GM12865 (cell line): Measurements from ENCODE around the gene MYO1B.

ENCODE experiments used
- DNase-seq: peaks from one replicate; pipeline ENCODE4 v3.0.0; 2010; ENCODE audit warnings: low read depth
- H3K4me3 ChIP-seq: 2 replicates; pipeline ENCODE4 v1.5.1; 2011; ENCODE audit warnings: mild to moderate bottlenecking, low read depth, low read length, control low read depth
- TF ChIP-seq, protein P1 (sequence below): IDR thresholded peaks from 2 replicates; pipeline ENCODE4 v1.5.1; 2011; ENCODE audit warnings: low read length, control low read depth, low read depth, inconsistent platforms; ENCODE audit not compliant: insufficient read depth; ENCODE audit errors: missing control alignments

Gene MYO1B

DNA sequence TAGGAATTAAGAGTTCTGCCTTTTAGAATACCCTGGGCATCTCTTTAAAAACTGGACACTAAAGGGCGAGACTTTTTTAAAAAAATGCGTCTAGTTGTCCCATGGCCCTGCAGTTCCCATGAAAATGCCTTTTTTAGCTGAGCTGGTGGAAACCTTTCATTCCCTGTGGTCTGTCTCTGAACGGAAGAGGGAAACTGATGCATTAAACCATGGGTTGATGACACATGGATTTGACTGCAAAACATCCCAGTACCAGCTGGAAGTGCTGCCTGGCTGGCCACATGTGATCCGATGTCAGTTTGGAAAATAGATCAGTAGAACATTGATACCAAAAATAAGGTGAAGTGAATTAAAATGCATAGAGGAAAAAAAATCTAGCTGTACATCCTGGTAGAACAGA is 129.2 kb downstream of the MYO1B start:
- no peak overlapping the region for H3K4me3 ChIP-seq
- TF ChIP-seq, protein P1, sequence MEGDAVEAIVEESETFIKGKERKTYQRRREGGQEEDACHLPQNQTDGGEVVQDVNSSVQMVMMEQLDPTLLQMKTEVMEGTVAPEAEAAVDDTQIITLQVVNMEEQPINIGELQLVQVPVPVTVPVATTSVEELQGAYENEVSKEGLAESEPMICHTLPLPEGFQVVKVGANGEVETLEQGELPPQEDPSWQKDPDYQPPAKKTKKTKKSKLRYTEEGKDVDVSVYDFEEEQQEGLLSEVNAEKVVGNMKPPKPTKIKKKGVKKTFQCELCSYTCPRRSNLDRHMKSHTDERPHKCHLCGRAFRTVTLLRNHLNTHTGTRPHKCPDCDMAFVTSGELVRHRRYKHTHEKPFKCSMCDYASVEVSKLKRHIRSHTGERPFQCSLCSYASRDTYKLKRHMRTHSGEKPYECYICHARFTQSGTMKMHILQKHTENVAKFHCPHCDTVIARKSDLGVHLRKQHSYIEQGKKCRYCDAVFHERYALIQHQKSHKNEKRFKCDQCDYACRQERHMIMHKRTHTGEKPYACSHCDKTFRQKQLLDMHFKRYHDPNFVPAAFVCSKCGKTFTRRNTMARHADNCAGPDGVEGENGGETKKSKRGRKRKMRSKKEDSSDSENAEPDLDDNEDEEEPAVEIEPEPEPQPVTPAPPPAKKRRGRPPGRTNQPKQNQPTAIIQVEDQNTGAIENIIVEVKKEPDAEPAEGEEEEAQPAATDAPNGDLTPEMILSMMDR, result no peak
- no peak for DNase-seq

DNA sequence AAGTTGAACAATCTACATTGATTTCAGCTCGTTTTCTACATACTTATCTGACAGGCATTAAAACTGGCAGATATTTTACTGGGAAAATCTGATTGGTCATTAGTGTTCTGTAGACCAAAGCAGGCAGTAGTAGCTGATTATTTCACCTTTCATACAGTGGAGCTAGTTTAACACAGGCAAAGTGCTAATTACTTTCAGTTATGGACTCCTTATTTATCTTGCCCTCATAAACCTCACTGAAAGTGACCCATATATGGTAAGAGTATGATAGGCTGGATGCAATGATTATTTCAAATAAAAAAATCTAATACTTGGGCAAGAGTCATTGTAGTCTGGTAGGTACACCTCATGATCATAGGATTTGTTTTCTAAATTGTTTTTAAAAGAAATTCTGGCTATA is 129.7 kb downstream of the MYO1B start:
- no peak overlapping the region for H3K4me3 ChIP-seq
- TF ChIP-seq, protein P1, result no peak
- no peak for DNase-seq

DNA sequence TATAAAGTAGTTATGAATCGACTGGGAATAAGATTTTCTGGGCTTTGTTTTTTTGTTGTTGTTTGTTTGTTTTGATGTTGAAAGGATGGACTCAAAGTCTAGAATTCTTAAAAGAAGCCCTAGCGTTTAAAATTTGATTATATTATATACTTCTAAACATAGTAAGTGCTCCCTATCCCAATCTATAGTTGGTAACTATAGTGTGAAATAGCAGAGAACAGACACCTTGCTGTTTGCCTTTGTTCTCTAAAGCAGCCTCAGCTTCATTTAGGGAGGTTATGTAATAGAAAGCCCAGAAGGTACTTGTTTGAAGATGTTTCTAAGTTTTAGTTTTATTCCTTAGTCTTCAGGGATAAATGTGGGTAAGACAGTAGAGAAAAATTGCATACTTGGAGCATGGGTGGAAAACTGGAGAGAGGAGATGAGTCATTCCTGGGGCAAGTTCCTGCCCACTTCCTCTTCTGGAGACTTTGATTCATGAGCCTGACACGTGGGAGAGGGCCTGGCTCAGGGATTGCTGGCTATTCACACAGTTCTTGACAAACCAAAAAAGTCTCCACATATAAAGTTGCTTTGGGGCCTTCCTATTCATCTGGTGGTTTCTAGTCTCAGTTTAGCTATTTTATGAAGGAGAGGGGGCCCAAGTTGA is 131.9 kb downstream of the MYO1B start:
- DNase-seq, result peak; percentile 30
- TF ChIP-seq, protein P1, result no peak
- H3K4me3 ChIP-seq, result no peak overlapping the region

DNA sequence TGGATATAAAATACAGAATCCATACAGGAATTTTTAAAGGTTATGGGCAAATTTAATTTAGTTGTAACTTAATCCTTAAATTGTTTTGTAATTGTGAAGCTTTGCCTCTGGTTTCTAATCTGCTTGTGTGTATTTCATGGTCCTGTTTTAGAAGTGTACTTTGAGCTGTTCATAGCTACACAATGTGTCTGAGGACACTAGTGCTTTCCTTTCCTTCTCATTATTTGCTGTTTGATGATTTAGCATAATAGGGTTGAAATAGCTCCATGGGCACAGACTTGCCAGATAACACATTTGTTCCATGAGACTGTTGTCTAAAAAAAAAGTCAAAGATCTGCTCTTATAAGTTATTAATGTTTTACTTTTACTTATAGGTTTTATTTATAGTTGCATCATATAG is 134.2 kb downstream of the MYO1B start:
- no peak for DNase-seq
- TF ChIP-seq, protein P1, result no peak
- no peak overlapping the region for H3K4me3 ChIP-seq

DNA sequence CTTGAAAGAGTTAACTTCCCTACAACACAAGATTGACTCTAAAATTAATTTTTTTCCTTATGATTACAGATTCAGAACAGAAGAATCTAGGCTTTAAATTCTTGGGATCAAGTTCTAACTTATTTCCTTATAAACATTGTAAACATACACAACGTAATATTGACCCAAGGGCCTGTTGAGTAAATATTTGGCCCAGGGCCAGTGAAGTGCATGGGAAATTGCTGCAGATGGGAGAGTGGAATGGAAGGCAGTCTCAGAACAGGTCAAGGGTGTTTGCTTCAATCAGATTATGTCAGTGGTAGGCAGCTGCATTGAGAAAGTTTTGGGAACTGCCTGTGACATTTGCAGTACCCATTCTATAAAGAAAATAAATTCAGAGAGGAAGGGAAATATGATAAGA is 137.6 kb downstream of the MYO1B start:
- TF ChIP-seq, protein P1, result no peak
- no peak for DNase-seq
- no peak overlapping the region for H3K4me3 ChIP-seq

- TF ChIP-seq, protein P1, result no peak
- DNase-seq, result no peak
- no peak overlapping the region for H3K4me3 ChIP-seq
Observed at GRCh38 chr2:191383486-191383885, 138.3 kb downstream of the MYO1B start.

GRCh38 chr2:191384829-191385228 is 139.6 kb downstream of the MYO1B start:
- TF ChIP-seq, protein P1, result no peak
- DNase-seq, result no peak

More at GRCh38 chr2:191384829-191385228, 139.6 kb downstream of the MYO1B start:
- H3K4me3 ChIP-seq, result no peak overlapping the region
